Fibroblast of gingiva (primary cell): Measurements from ENCODE around the gene NHLH2.

Source experiments
- DNase-seq: peaks from one replicate; pipeline ENCODE4 v3.0.0-alpha.2; 2011; ENCODE audit warnings: low read depth

The NHLH2 gene

GRCh38 chr1:115802416-115802815, 38.5 kb downstream of the NHLH2 start:
- DNase-seq = no peak

DNA sequence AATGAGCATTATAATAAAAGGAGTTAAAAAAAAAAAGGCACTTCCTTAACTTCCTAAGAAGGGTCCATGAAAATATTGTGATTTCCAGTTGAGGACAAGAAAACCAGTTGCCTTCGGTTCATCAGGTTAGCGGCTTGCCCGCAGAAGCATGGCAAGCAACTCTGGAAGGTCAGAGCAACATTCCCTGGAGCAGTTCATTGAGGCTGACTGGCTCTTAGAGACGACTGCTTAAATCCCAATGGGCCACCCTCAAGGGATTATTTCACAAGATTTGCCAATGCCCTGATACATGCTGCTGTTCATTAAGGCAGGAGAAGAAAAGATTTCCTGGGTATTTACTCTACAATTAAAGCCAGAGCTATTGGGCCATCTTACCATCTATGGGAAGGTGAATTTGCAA, 43.4 kb downstream of the NHLH2 start:
- DNase-seq = no peak

DNA sequence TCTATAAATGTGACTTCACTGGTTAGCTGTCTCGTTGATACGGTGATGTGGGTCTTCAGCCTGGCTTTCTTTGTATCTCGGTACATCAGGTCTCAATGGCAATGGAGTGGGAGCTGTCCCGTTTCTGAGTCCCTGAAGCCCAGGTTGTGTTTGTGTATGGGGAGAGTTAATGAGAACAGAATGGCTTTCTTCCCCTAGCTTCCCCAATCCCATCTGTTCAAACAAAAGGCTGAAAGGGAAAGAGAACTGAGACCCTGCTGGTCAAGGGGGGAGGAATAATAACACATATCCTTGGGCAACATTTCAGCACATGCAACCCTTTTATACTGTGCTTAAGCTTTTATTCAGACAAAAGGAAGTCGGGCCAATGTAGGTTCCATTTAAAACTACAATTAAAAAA, 44.0 kb downstream of the NHLH2 start:
- DNase-seq = no peak

DNA sequence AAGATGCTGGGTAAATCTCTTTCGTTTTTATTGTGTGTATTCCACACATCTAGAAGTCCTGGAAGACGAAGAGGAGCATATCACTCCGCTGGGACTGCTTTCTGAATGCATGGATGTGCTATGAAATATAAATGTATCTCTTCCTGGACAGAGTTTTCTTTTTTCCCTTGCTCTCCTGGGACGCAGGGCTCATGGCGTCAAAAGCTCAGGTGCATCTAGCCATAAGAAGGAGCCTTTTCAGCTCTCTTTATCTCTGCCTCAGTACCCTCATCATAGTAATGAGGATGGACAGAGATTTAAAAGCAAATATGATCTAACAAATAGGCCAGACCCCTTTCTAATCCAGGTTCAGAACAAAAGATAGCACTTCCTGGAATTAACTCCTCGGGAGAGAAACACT, 44.9 kb downstream of the NHLH2 start:
- DNase-seq = no peak

DNA sequence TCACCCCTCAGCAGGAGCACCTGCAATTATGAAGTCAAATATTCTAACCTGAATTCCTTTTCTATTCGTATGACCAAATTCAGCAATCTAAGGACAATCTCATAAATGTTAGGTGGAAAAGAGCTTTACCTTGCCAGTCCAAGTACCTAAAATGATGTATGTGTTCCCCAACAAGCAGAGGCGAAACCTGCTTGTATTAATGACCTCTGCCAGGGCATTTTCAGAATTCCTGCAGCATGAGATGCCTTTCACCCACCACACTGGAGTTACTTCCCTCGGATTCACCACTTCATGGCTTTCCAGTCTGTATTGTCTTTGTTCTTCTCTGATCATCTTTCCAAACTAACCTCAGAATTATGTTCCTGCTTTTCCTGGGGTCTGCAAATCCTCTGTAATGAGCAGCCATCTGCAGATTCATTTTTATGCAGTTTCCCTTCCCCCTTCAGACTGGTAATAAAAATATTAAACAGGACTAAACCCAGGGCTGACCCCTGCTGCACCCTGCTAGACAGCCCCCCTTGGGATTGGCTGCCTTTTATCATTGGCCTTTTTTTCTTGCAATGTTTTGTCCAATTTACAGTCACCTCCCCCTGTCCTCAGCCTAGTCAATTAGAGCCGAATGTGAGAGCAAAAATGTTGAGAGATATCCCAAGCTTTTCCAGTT, 45.8 kb downstream of the NHLH2 start:
- DNase-seq = no peak

DNA sequence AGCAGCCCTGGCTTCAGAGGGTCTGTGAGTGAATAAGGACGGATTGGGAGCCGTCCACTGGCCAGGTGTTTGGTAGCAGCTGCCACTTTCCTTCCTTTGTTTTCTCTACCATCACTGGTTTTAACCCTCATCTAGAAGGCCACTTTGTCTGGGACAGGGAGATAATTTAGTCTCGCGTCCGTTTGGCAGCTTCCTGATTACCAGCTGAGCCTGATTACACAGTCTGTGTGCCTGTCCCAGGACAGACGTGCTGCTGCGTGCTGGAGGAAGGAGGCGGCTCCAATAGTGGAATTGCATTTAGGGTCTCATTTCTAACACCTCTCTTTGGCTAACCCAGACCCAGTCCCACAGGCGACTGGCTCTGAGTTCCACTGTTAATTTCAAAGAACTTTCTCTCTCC, 47.8 kb downstream of the NHLH2 start:
- no peak for DNase-seq

- no peak for DNase-seq
These were observed 49.1 kb downstream of the NHLH2 start for GRCh38 chr1:115791816-115792215.

GRCh38 chr1:115790846-115791245, 50.1 kb downstream of the NHLH2 start:
- DNase-seq = no peak

DNA sequence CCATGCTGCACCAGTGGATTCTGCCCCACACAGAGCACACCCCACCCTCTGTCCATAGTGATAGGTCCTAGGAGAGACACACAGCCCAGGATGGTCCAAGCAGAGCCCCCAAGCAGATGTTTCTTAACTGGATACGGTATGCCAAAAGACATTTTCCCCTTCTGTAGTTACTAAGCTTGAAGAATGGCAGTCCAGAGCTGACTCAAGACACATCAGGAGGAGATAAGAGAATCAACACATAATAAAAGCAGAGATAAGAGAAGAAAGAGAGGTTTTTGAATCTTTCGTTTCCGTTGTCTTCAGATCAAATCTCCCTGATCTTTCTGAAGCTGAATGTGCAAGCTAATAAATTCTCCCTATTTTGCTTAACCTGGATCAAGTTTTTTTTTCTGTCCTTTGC, 50.6 kb downstream of the NHLH2 start:
- DNase-seq = no peak
